ENCODE results near the gene CCZ1B. TPM values are rescaled to one million over a fixed set of nuclear protein-coding genes. Genes with fewer than 3 reads are reported as not detected.

The CCZ1B gene
- 27.0 and 30.7 TPM in 2 replicates for total RNA-seq

DNA sequence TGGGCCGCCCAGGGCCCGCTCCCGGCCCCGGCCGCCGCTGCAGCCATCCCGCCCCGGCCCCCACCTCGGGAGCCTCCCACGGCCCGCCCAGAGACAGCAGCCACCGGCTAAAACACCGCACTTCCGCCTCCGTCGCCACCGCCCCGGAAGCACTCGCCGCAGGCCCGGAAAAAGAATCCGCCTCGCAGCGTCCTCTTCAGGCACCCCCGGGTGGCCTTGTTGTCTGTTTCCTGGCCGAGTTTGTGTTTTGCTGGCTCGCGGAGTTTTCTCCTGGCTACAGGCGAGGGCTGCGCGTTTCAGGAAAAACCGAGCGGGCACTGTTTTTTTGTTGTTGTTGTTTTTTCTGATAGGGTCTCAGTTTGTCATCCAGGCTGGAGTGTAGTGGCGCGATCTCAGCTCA lies at the start of gene CCZ1B:
TSS of gene CCZ1B (minus strand) at position 125 of the 400 bp plus-strand sequence. CDS start at position 47, 78 bp downstream.

DNA sequence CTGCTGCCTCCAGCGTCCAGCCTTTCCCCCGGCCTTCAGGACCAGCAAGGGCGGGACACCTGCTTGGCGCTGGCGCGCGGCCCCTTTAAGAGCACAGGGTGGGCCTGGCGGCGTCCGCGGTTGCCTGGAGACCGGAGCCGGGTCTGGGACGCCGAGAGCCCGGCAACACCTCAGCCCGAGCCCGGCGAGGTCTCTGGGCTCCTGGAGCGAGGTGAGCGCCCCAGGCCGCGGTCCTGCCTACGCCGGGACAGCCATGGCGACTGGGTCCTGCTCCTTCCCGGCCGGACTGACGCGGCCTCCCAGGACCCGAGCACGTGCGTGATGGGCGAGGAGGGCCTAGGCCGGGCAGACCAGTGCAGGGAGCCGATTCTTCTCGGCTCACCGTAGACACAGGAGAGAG lies 72.1 kb downstream of the CCZ1B start, which contains the start of gene RSPH10B2:
TSS of gene RSPH10B2 (plus strand) at position 140 of the 400 bp plus-strand sequence. CDS start 3,575 bp downstream, outside the sequence.

Other genes starting within 250 kb of the CCZ1B start
- gene ZDHHC4, start 248.8 kb downstream of the CCZ1B start, total RNA-seq = 39.9 and 58.6 TPM in 2 replicates
- gene INTS15, start 236.3 kb downstream of the CCZ1B start, total RNA-seq = 6.7 and 9.0 TPM in 2 replicates
- 0.19 and 0.28 TPM in 2 replicates for gene ZNF853, start 210.7 kb downstream of the CCZ1B start, total RNA-seq
- gene ZNF316, start 189.0 kb downstream of the CCZ1B start, total RNA-seq = 15.5 and 15.7 TPM in 2 replicates
- gene ZNF12, start 119.3 kb downstream of the CCZ1B start, total RNA-seq = 14.6 and 26.8 TPM in 2 replicates
- 0.85 TPM in 1 of 2 replicates, not detected in the other for gene RSPH10B2, start 72.2 kb downstream of the CCZ1B start, total RNA-seq